ENCODE measurements around the gene KCNJ16. TPM values are rescaled to one million over a fixed set of nuclear protein-coding genes. Genes with fewer than 3 reads are reported as not detected.

Gene KCNJ16
- total and polyA plus RNA-seq, 4 donors: 0.31 to 3.3 (median 0.67) TPM

GRCh38 chr17:70104791-70105523 is 29.9 kb downstream of the KCNJ16 start:
- no peaks in the 10 kb centered on the region for H3K36me3 ChIP-seq (ENCODE audit: control insufficient read depth in 4 of 4, insufficient read depth in 3 of 4, low read depth in 1 of 4, low read length in 3 of 4)
- DNase-seq (ENCODE audit: low spot score): no peak
- H3K27me3 ChIP-seq (ENCODE audit: control insufficient read depth in 4 of 4, insufficient read depth in 4 of 4, low read length in 3 of 4): no peaks in the 10 kb centered on the region
- no peak for TF ChIP-seq MAX (IDR thresholded peaks at IDR 0.05)
- TF ChIP-seq FOXA2 (IDR thresholded peaks at IDR 0.05): no peak
- no peak for TF ChIP-seq FOXA1 (IDR thresholded peaks at IDR 0.05)
- no peak for TF ChIP-seq HNF4G (IDR thresholded peaks at IDR 0.05)
- TF ChIP-seq TAF1 (conservative IDR thresholded peaks at IDR 0.05): no peak
- TF ChIP-seq NR2F2 (IDR thresholded peaks at IDR 0.05): no peak
- no peak for TF ChIP-seq EGR1 (IDR thresholded peaks at IDR 0.05; ENCODE audit: low read depth in 2 of 2)
- TF ChIP-seq GABPA (IDR thresholded peaks at IDR 0.05 in 1 of 2, conservative IDR thresholded peaks at IDR 0.05 in 1 of 2): no peak
- no peak for TF ChIP-seq ZBTB33 (IDR thresholded peaks at IDR 0.05)
- TF ChIP-seq ATF3 (IDR thresholded peaks at IDR 0.05): no peak
- TF ChIP-seq REST (IDR thresholded peaks at IDR 0.05): no peak
- no peak for TF ChIP-seq SP1 (IDR thresholded peaks at IDR 0.05)
- no peak for TF ChIP-seq YY1 (IDR thresholded peaks at IDR 0.05)
- no peak for TF ChIP-seq RXRA (IDR thresholded peaks at IDR 0.05)
- WGBS: 81% methylated on average over 12 of the region's 12 CpGs
- H3K9me3 ChIP-seq (ENCODE audit: control insufficient read depth in 4 of 4, low read length in 3 of 4): no peaks in the 10 kb centered on the region
- H3K4me1 ChIP-seq (ENCODE audit: control insufficient read depth in 4 of 4, insufficient read depth in 4 of 4, low read length in 3 of 4): no peaks in the 10 kb centered on the region
- no peak overlapping the region for H3K9ac ChIP-seq (ENCODE audit: low read depth in 1 of 2, low read length in 2 of 2)
- no peak overlapping the region for H3K27ac ChIP-seq (ENCODE audit: low read depth in 1 of 2, low read length in 2 of 2)
- no peak overlapping the region for H3K4me3 ChIP-seq (ENCODE audit: low read depth in 1 of 3, low read length in 3 of 3)

- DNase-seq (ENCODE audit: low spot score): no peak
- Histone ChIP-seq H3K9me3 (ENCODE audit: control insufficient read depth in 4 of 4, low read length in 3 of 4) (no peaks in the 10 kb centered on the region), H3K4me3 (ENCODE audit: low read depth in 1 of 3, low read length in 3 of 3) (no peak overlapping the region), H3K4me1 (ENCODE audit: control insufficient read depth in 4 of 4, insufficient read depth in 4 of 4, low read length in 3 of 4) (no peaks in the 10 kb centered on the region), H3K9ac (ENCODE audit: low read depth in 1 of 2, low read length in 2 of 2) (no peak overlapping the region), H3K27ac (ENCODE audit: low read depth in 1 of 2, low read length in 2 of 2) (no peak overlapping the region), H3K36me3 (ENCODE audit: control insufficient read depth in 4 of 4, insufficient read depth in 3 of 4, low read depth in 1 of 4, low read length in 3 of 4) (no peaks in the 10 kb centered on the region), H3K27me3 (ENCODE audit: control insufficient read depth in 4 of 4, insufficient read depth in 4 of 4, low read length in 3 of 4) (peaks cover 0 to 2% (median 0%) of the 10 kb centered on the region in 4 donors)
- TF ChIP-seq FOXA2 (IDR thresholded peaks at IDR 0.05): no peak
- TF ChIP-seq NR2F2 (IDR thresholded peaks at IDR 0.05): no peak
- no peak for TF ChIP-seq ATF3 (IDR thresholded peaks at IDR 0.05)
- no peak for TF ChIP-seq FOXA1 (IDR thresholded peaks at IDR 0.05)
- TF ChIP-seq TAF1 (conservative IDR thresholded peaks at IDR 0.05): no peak
- no peak for TF ChIP-seq YY1 (IDR thresholded peaks at IDR 0.05)
- TF ChIP-seq MAX (IDR thresholded peaks at IDR 0.05): no peak
- 95% methylated on average over 3 of the region's 3 CpGs for WGBS
Measured at GRCh38 chr17:70105641-70106040, 30.6 kb downstream of the KCNJ16 start.
